Lower leg skin (tissue), 3 donors: ENCODE results near the gene CALN1.

ENCODE experiments used
- CTCF ChIP-seq, 3 donors: fragments of 450-650 bp; IDR thresholded peaks; one replicate each; pipeline ENCODE4 v1.5.1; 2016; ENCODE audit warnings: antibody characterized with exemption in 3 of 3, mild to moderate bottlenecking in 3 of 3, moderate library complexity in 2 of 3
- POLR2A ChIP-seq, 2 donors: fragments of 450-650 bp; IDR thresholded peaks; one replicate each; pipeline ENCODE4 v1.6.1; 2016 to 2017; ENCODE audit warnings: antibody characterized with exemption in 2 of 2, mild to moderate bottlenecking in 1 of 2, moderate library complexity in 1 of 2

DNA sequence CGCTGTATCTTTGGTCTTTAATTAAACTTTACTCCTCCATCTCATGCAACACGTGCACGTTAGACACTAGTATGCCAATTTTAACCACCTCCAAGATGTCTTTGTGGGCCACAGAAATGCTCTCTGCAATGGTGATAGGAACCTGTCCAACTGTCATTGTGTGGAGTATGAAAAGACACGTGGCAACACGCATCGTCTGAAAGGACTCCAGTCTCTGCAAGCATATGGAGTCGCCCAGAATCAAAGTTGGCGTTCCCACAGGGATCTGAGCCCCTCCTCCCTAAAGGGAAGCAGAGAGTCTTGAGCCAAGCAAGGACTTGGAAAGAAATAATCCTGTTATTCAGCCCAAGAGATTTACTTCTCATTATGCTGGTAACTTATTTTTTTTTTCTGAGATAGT is 301.1 kb downstream of the CALN1 start:
- TF ChIP-seq CTCF (IDR thresholded peaks at IDR 0.05) (no peak), POLR2A (IDR thresholded peaks at IDR 0.05) (no peak)
